H9 (cell line): Measurements from ENCODE around the gene TSPAN11. TPM values are rescaled to one million over a fixed set of nuclear protein-coding genes. Genes with fewer than 3 reads are reported as not detected.

ENCODE experiments used
- DNase-seq: peaks from one replicate; pipeline ENCODE4 v3.0.0-alpha.2; 2017
- H2AFZ ChIP-seq: one replicate; pipeline ENCODE4 v1.6.1; 2013; ENCODE audit warnings: mild to moderate bottlenecking, low read length, control low read depth, moderate library complexity
- H2AK5ac ChIP-seq: 2 replicates; pipeline ENCODE4 v1.6.1; 2013; ENCODE audit warnings: low read length, control low read depth, mixed read lengths; ENCODE audit not compliant: insufficient read length
- H2BK120ac ChIP-seq: one replicate; pipeline ENCODE4 v1.6.1; 2013; ENCODE audit warnings: low read depth, mild to moderate bottlenecking, low read length, control low read depth, inconsistent platforms; ENCODE audit not compliant: poor library complexity, severe bottlenecking
- H2BK12ac ChIP-seq: 2 replicates; pipeline ENCODE4 v1.6.1; 2013; ENCODE audit warnings: low read length, control low read depth, mixed read lengths, low read depth; ENCODE audit not compliant: insufficient read length
- H2BK15ac ChIP-seq: 2 replicates; pipeline ENCODE4 v1.6.1; 2013; ENCODE audit warnings: low read depth, low read length, control low read depth
- H2BK20ac ChIP-seq: one replicate; pipeline ENCODE4 v1.6.1; 2013; ENCODE audit warnings: low read depth, mild to moderate bottlenecking, low read length, control low read depth, inconsistent platforms; ENCODE audit not compliant: poor library complexity, severe bottlenecking
- H2BK5ac ChIP-seq: 2 replicates; pipeline ENCODE4 v1.6.1; 2013; ENCODE audit warnings: low read length, control low read depth, mixed read lengths; ENCODE audit not compliant: insufficient read length
- H3K14ac ChIP-seq: 2 replicates; pipeline ENCODE4 v1.6.1; 2013; ENCODE audit warnings: low read length, control low read depth; ENCODE audit not compliant: insufficient read depth
- H3K18ac ChIP-seq: 2 replicates; pipeline ENCODE4 v1.6.1; 2013; ENCODE audit warnings: low read depth, mild to moderate bottlenecking, mixed read lengths, low read length, control low read depth; ENCODE audit not compliant: insufficient read length
- H3K23ac ChIP-seq: 2 replicates; pipeline ENCODE4 v1.6.1; 2013; ENCODE audit warnings: low read length, control low read depth, mixed read lengths, low read depth; ENCODE audit not compliant: insufficient read length
- H3K23me2 ChIP-seq: 2 replicates; pipeline ENCODE4 v1.6.1; 2013; ENCODE audit warnings: low read depth, mild to moderate bottlenecking, mixed read lengths, low read length, control low read depth; ENCODE audit not compliant: insufficient read length, poor library complexity, severe bottlenecking
- H3K27ac ChIP-seq: 2 replicates; pipeline ENCODE4 v1.5.1; 2013; ENCODE audit warnings: low read length, control low read depth, mixed read lengths, low read depth; ENCODE audit not compliant: insufficient read length
- H3K27me3 ChIP-seq: 2 replicates; pipeline ENCODE4 v1.6.1; 2013; ENCODE audit warnings: low read length, control low read depth, inconsistent platforms; ENCODE audit not compliant: insufficient read depth
- H3K4ac ChIP-seq: 2 replicates; pipeline ENCODE4 v1.6.1; 2013; ENCODE audit warnings: low read depth, mild to moderate bottlenecking, control low read depth, inconsistent platforms, low read length, moderate library complexity
- H3K4me1 ChIP-seq: 2 replicates; pipeline ENCODE4 v1.6.1; 2013; ENCODE audit warnings: low read length, control low read depth, inconsistent platforms; ENCODE audit not compliant: insufficient read depth
- H3K4me2 ChIP-seq: 2 replicates; pipeline ENCODE4 v1.6.1; 2013; ENCODE audit warnings: low read length, control low read depth, mixed read lengths; ENCODE audit not compliant: insufficient read length, insufficient read depth
- H3K56ac ChIP-seq: 2 replicates; pipeline ENCODE4 v1.6.1; 2013; ENCODE audit warnings: low read depth, mild to moderate bottlenecking, mixed read lengths, low read length, control low read depth; ENCODE audit not compliant: insufficient read length
- H3K79me1 ChIP-seq: 2 replicates; pipeline ENCODE4 v1.6.1; 2013; ENCODE audit warnings: low read depth, mild to moderate bottlenecking, moderate library complexity, low read length, control low read depth, inconsistent platforms; ENCODE audit not compliant: insufficient read depth, poor library complexity, severe bottlenecking
- H3K79me2 ChIP-seq: 2 replicates; pipeline ENCODE4 v1.6.1; 2013; ENCODE audit warnings: low read length, control low read depth, inconsistent platforms; ENCODE audit not compliant: insufficient read depth
- H3K9ac ChIP-seq: 2 replicates; pipeline ENCODE4 v1.6.1; 2013; ENCODE audit warnings: low read length, control low read depth, mixed read lengths; ENCODE audit not compliant: insufficient read length; ENCODE audit errors: extremely low read depth
- H3K9me3 ChIP-seq: one replicate; pipeline ENCODE4 v1.6.1; 2013; ENCODE audit warnings: low read depth, low read length, inconsistent platforms; ENCODE audit not compliant: control insufficient read depth
- H3T11ph ChIP-seq: one replicate; pipeline ENCODE4 v1.6.1; 2013; ENCODE audit warnings: mild to moderate bottlenecking, low read length, control low read depth, inconsistent platforms
- H4K20me1 ChIP-seq: one replicate; pipeline ENCODE4 v1.6.1; 2013; ENCODE audit not compliant: control insufficient read depth, insufficient read length, insufficient read depth
- H4K5ac ChIP-seq: 2 replicates; pipeline ENCODE4 v1.6.1; 2013; ENCODE audit warnings: low read depth, mild to moderate bottlenecking, mixed read lengths, low read length, control low read depth; ENCODE audit not compliant: insufficient read length
- H4K8ac ChIP-seq: replicated peaks from 2 replicates; pipeline ENCODE4 v1.6.1; 2013; ENCODE audit warnings: low read length, control low read depth, mixed read lengths, low read depth; ENCODE audit not compliant: insufficient read length
- H4K91ac ChIP-seq: 2 replicates; pipeline ENCODE4 v1.6.1; 2013; ENCODE audit warnings: low read depth, mild to moderate bottlenecking, moderate library complexity, mixed read lengths, low read length, control low read depth; ENCODE audit not compliant: insufficient read length
- H3K27ac Mint-ChIP-seq, 3 experiments: 2 replicates in 2 of 3; 3 replicates in 1 of 3; pipeline ENCODE4 v1.8.0; 2020 to 2021; ENCODE audit warnings: mixed read lengths in 3 of 3, mild to moderate bottlenecking in 1 of 3, moderate library complexity in 1 of 3
- H3K27me3 Mint-ChIP-seq: 2 replicates; pipeline ENCODE4 v1.8.0; 2021; ENCODE audit warnings: low read depth, mild to moderate bottlenecking, moderate library complexity, mixed read lengths
- H3K36me3 Mint-ChIP-seq, 3 experiments: 2 replicates in 2 of 3; 3 replicates in 1 of 3; pipeline ENCODE4 v1.8.0; 2020 to 2021; ENCODE audit warnings: low read depth in 3 of 3, mixed read lengths in 3 of 3; ENCODE audit not compliant: insufficient read depth in 1 of 3
- H3K4me1 Mint-ChIP-seq, 2 experiments: 2 replicates each; pipeline ENCODE4 v1.8.0; 2020; ENCODE audit warnings: mixed read lengths in 2 of 2
- H3K4me3 Mint-ChIP-seq, 2 experiments: 2 replicates in 1 of 2; 3 replicates in 1 of 2; pipeline ENCODE4 v1.8.0; 2020 to 2021; ENCODE audit warnings: mild to moderate bottlenecking in 2 of 2, mixed read lengths in 2 of 2, moderate library complexity in 1 of 2
- H3K9me3 Mint-ChIP-seq, 2 experiments: 2 replicates in 1 of 2; 3 replicates in 1 of 2; pipeline ENCODE4 v1.8.0; 2020; ENCODE audit warnings: mild to moderate bottlenecking in 2 of 2, mixed read lengths in 2 of 2, moderate library complexity in 1 of 2
- CTCF ChIP-seq: fragments of 200-600 bp; sonication (generic); conservative IDR thresholded peaks from 3 replicates; pipeline ENCODE4 v1.8.0; 2021; ENCODE audit warnings: antibody characterized with exemption, mild to moderate bottlenecking
- WGBS: extraction: QIAGEN DNeasy Blood & Tissue Kit; methylation state at CpG from one replicate; pipeline ENCODE4 v1.1.7; 2013; ENCODE audit warnings: missing lambda C conversion rate, low lambda C conversion rate, mixed read lengths; ENCODE audit not compliant: insufficient read length; ENCODE audit errors: extremely low coverage; 5-methylcytosine and 5-hydroxymethylcytosine counted together
- total RNA-seq: library from RNA; stranded (reverse); gene quantifications from 2 replicates; pipeline ENCODE4 v1.2.1, GENCODE V29; 2021

The TSPAN11 gene
- total RNA-seq, 1 experiment from 2014 or later: 4.2 TPM

DNA sequence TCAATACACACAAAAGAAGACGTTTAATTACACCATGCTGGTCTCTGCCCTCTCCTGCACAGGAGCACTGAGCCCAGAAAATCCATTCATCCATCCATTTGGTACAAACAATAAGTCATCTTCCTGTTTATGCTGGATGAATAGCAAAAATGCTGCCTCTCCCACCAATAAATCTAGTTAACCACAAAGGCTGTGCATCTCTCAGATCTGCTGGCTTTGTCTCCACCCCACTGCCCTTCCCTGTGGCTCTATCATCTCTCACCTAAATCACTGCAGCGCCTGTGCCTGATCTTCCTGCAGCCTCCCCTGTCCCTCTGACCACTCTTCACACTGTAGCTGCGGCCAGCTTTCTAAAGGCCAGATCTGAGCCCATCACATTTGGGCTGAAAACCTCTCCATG lies 74.2 kb downstream of the TSPAN11 start:
- H3K36me3 Mint-ChIP-seq: peaks cover 0 to 3% (median 0%) of the 10 kb centered on the region in 3 experiments; a peak in 1 of 7 replicates
- Histone ChIP-seq H3K4me2 (no peak overlapping the region), H3K56ac (no peak overlapping the region), H2AFZ (no peak overlapping the region), H2BK20ac (no peak overlapping the region), H3K9ac (no peak overlapping the region), H3K4me1 (no peaks in the 10 kb centered on the region), H2AK5ac (no peak overlapping the region), H3K27me3 (no peaks in the 10 kb centered on the region), H2BK12ac (no peak overlapping the region), H3K27ac (no peak overlapping the region), H3K14ac (no peak overlapping the region), H3K23me2 (no peaks in the 10 kb centered on the region), H4K20me1 (no peaks in the 10 kb centered on the region), H2BK5ac (no peak overlapping the region), H3T11ph (no peak overlapping the region), H3K4ac (no peak overlapping the region), H2BK15ac (no peak overlapping the region), H4K91ac (no peak overlapping the region), H4K8ac (no peak overlapping the region), H3K23ac (no peak overlapping the region), H3K79me2 (no peaks in the 10 kb centered on the region), H4K5ac (no peak overlapping the region), H2BK120ac (no peak overlapping the region), H3K9me3 (no peaks in the 10 kb centered on the region), H3K18ac (no peak overlapping the region), H3K79me1 (no peaks in the 10 kb centered on the region)
- no peak for DNase-seq
- no peaks in the 10 kb centered on the region for H3K9me3 Mint-ChIP-seq
- peaks cover 11% of the 10 kb centered on the region for H3K27me3 Mint-ChIP-seq
- H3K4me1 Mint-ChIP-seq: peaks cover 13% of the 10 kb centered on the region in 2 experiments
- no peak overlapping the region for H3K27ac Mint-ChIP-seq
- no peak for TF ChIP-seq CTCF
- no peak overlapping the region for H3K4me3 Mint-ChIP-seq
- WGBS: no CpG with 5 or more reads among the region's 3 CpGs
